Occipital lobe (tissue), 2 donors: ENCODE data around the gene PRR12. TPM values are rescaled to one million over a fixed set of nuclear protein-coding genes. Genes with fewer than 3 reads are reported as not detected.

Experiments
- DNase-seq: peaks from one replicate; lab custom pipeline; 2025; lab: John Stamatoyannopoulos, UW
- total RNA-seq: library from RNA; depleted of rRNA; stranded (reverse); fragments of >200 nt; gene quantifications from one replicate; pipeline ENCODE4 v1.2.3, GENCODE V29; 2014

The PRR12 gene
- 2.5 TPM for total RNA-seq

GRCh38 chr19:49590971-49591730 is at the start of gene PRR12:
Gene PRR12 (plus strand): TSS chr19:49591182. CDS start chr19:49591655, 473 bp downstream.
- DNase-seq, result peak; percentile 66

- no peak for DNase-seq
These were observed 49.1 kb upstream of the PRR12 start for GRCh38 chr19:49541914-49542313.

GRCh38 chr19:49542446-49542845 is 48.5 kb upstream of the PRR12 start:
- DNase-seq, result no peak

- no peak for DNase-seq
These were observed 48.0 kb upstream of the PRR12 start for GRCh38 chr19:49543032-49543431.

- DNase-seq, result no peak
These were observed 46.8 kb upstream of the PRR12 start for GRCh38 chr19:49544154-49544553.

GRCh38 chr19:49546825-49547565 is 44.0 kb upstream of the PRR12 start:
- peak; percentile 62 for DNase-seq

GRCh38 chr19:49549045-49549444 is 41.9 kb upstream of the PRR12 start:
- no peak for DNase-seq

GRCh38 chr19:49551531-49551930 is 39.5 kb upstream of the PRR12 start:
- DNase-seq, result no peak

GRCh38 chr19:49552749-49553148 is 38.2 kb upstream of the PRR12 start:
- DNase-seq, result no peak

- DNase-seq, result no peak
These were observed 37.3 kb upstream of the PRR12 start for GRCh38 chr19:49553451-49554271.

GRCh38 chr19:49554701-49555181 is 36.2 kb upstream of the PRR12 start:
- no peak for DNase-seq

- no peak for DNase-seq
These were observed 35.2 kb upstream of the PRR12 start for GRCh38 chr19:49555600-49556411.

GRCh38 chr19:49556412-49557398 is 34.3 kb upstream of the PRR12 start:
- DNase-seq, result no peak

- DNase-seq, result no peak
These were observed 33.2 kb upstream of the PRR12 start for GRCh38 chr19:49557641-49558325.

- DNase-seq, result no peak
These were observed 32.4 kb upstream of the PRR12 start for GRCh38 chr19:49558591-49558990.

- no peak for DNase-seq
These were observed 31.5 kb upstream of the PRR12 start for GRCh38 chr19:49559443-49559842.

- DNase-seq, result no peak
These were observed 31.1 kb upstream of the PRR12 start for GRCh38 chr19:49559928-49560327.

- DNase-seq, result no peak
These were observed 30.6 kb upstream of the PRR12 start for GRCh38 chr19:49560358-49560900.

- no peak for DNase-seq
These were observed 26.4 kb upstream of the PRR12 start for GRCh38 chr19:49564616-49565045.
